Measurements from ENCODE around the gene PTPN1. TPM values are rescaled to one million over a fixed set of nuclear protein-coding genes. Genes with fewer than 3 reads are reported as not detected.

Gene PTPN1
- total RNA-seq, 1 experiment from 2014 or later: 30.8 TPM

GRCh38 chr20:50590348-50590664, 80.1 kb downstream of the PTPN1 start:
- TF ChIP-seq, protein P1, sequence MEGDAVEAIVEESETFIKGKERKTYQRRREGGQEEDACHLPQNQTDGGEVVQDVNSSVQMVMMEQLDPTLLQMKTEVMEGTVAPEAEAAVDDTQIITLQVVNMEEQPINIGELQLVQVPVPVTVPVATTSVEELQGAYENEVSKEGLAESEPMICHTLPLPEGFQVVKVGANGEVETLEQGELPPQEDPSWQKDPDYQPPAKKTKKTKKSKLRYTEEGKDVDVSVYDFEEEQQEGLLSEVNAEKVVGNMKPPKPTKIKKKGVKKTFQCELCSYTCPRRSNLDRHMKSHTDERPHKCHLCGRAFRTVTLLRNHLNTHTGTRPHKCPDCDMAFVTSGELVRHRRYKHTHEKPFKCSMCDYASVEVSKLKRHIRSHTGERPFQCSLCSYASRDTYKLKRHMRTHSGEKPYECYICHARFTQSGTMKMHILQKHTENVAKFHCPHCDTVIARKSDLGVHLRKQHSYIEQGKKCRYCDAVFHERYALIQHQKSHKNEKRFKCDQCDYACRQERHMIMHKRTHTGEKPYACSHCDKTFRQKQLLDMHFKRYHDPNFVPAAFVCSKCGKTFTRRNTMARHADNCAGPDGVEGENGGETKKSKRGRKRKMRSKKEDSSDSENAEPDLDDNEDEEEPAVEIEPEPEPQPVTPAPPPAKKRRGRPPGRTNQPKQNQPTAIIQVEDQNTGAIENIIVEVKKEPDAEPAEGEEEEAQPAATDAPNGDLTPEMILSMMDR (conservative IDR thresholded peaks at IDR 0.05): no peak
- Histone ChIP-seq H3T11ph (ENCODE audit: low read length) (no peak overlapping the region), H3K23me2 (ENCODE audit: insufficient read length, low read depth, low read length, poor library complexity, severe bottlenecking) (no peaks in the 10 kb centered on the region), H3K27me3 (ENCODE audit: insufficient read depth, low read length) (no peaks in the 10 kb centered on the region), H4K8ac (replicated peaks; ENCODE audit: insufficient read length, low read depth, low read length) (no peak overlapping the region), H4K20me1 (ENCODE audit: control insufficient read depth, insufficient read depth, insufficient read length) (no peaks in the 10 kb centered on the region), H3K56ac (ENCODE audit: insufficient read length, low read depth, low read length) (no peak overlapping the region), H3K27ac (ENCODE audit: insufficient read length, low read depth, low read length) (no peak overlapping the region), H2AFZ (ENCODE audit: low read length) (no peak overlapping the region), H4K5ac (ENCODE audit: insufficient read length, low read depth, low read length) (no peak overlapping the region), H3K9ac (ENCODE audit: extremely low read depth, insufficient read length, low read length) (no peak overlapping the region), H3K14ac (ENCODE audit: insufficient read depth, low read length) (no peak overlapping the region), H3K9me3 (ENCODE audit: control insufficient read depth, low read depth, low read length) (no peaks in the 10 kb centered on the region), H2BK120ac (ENCODE audit: low read depth, low read length, poor library complexity, severe bottlenecking) (no peak overlapping the region), H3K4ac (ENCODE audit: low read depth, low read length) (no peak overlapping the region), H3K18ac (ENCODE audit: insufficient read length, low read depth, low read length) (no peak overlapping the region), H2BK5ac (ENCODE audit: insufficient read length, low read length) (no peak overlapping the region), H3K23ac (ENCODE audit: insufficient read length, low read depth, low read length) (no peak overlapping the region), H2BK20ac (ENCODE audit: low read depth, low read length, poor library complexity, severe bottlenecking) (no peak overlapping the region), H4K91ac (ENCODE audit: insufficient read length, low read depth, low read length) (no peak overlapping the region), H2BK12ac (ENCODE audit: insufficient read length, low read depth, low read length) (no peak overlapping the region), H2BK15ac (ENCODE audit: low read depth, low read length) (no peak overlapping the region), H3K79me1 (ENCODE audit: insufficient read depth, low read depth, low read length, poor library complexity, severe bottlenecking) (no peaks in the 10 kb centered on the region), H3K4me2 (ENCODE audit: insufficient read depth, insufficient read length, low read length) (no peak overlapping the region), H3K79me2 (ENCODE audit: insufficient read depth, low read length) (no peaks in the 10 kb centered on the region), H3K4me1 (ENCODE audit: insufficient read depth, low read length) (no peaks in the 10 kb centered on the region), H2AK5ac (ENCODE audit: insufficient read length, low read length) (no peak overlapping the region)
- DNase-seq: no peak
- H3K4me3 Mint-ChIP-seq: no peak overlapping the region
- peaks cover 3 to 18% (median 10%) of the 10 kb centered on the region in 3 experiments; a peak in 5 of 7 replicates for H3K36me3 Mint-ChIP-seq (ENCODE audit: insufficient read depth in 1 of 3, low read depth in 3 of 3)
- H3K9me3 Mint-ChIP-seq: peaks cover 0 to 3% of the 10 kb centered on the region in 2 experiments; a peak in 1 of 5 replicates
- WGBS (ENCODE audit: extremely low coverage, insufficient read length, low lambda C conversion rate): no CpG with 5 or more reads among the region's 11 CpGs
- H3K27ac Mint-ChIP-seq: no peak overlapping the region; a peak in 1 of 7 replicates
- H3K27me3 Mint-ChIP-seq (ENCODE audit: low read depth): no peaks in the 10 kb centered on the region
- 0 out of 4 replicates have a peak, but pooled peaks cover 0 to 1% of the 10 kb centered on the region in 2 experiments for H3K4me1 Mint-ChIP-seq
